PC-9 (cell line): ENCODE results near the gene RUNDC3A. TPM values are rescaled to one million over a fixed set of nuclear protein-coding genes. Genes with fewer than 3 reads are reported as not detected.

ENCODE experiments used
- BruUV-seq: library from RNA; stranded (reverse); fragments of 400-500 nt; replicated peaks from 2 replicates; lab custom pipeline; 2021; lab: Mats Ljungman, UMichigan
- CTCF ChIA-PET: fragments of 300-600 bp; sonication (Branson Sonifier 250); formaldehyde crosslinking; loops from one replicate; lab custom pipeline; 2022; ENCODE audit warnings: antibody characterized with exemption; lab: Charles Lee
- POLR2A ChIA-PET: fragments of 300-600 bp; sonication (Branson Sonifier 250); formaldehyde crosslinking; loops from one replicate; lab custom pipeline; 2022; ENCODE audit warnings: antibody characterized with exemption; ENCODE audit not compliant: unreplicated experiment; lab: Charles Lee
- DNase-seq, 2 experiments: peaks; one replicate each; pipeline versions ENCODE4 v3.0.0 to v3.0.0-alpha.2; 2015 to 2022; ENCODE audit warnings: mixed read lengths in 1 of 2
- H2AFZ ChIP-seq: fragments of 200-600 bp; sonication (generic); 2 replicates; pipeline ENCODE4 v1.8.1; 2017; ENCODE audit warnings: antibody characterized with exemption
- H3F3A ChIP-seq: fragments of 200-600 bp; sonication (generic); 2 replicates; pipeline ENCODE4 v1.8.1; 2017; ENCODE audit warnings: antibody characterized with exemption, mild to moderate bottlenecking, low read depth; ENCODE audit not compliant: insufficient read depth
- H3K27ac ChIP-seq: fragments of 200-600 bp; sonication (generic); 2 replicates; pipeline ENCODE4 v1.6.1; 2016; ENCODE audit warnings: mixed run types
- H3K27me3 ChIP-seq: fragments of 200-600 bp; sonication (generic); 2 replicates; pipeline ENCODE4 v1.6.1; 2016; ENCODE audit warnings: low read depth, mixed run types; ENCODE audit not compliant: insufficient read depth
- H3K36me3 ChIP-seq: fragments of 200-600 bp; sonication (generic); 2 replicates; pipeline ENCODE4 v1.6.1; 2016; ENCODE audit warnings: low read depth, mixed run types
- H3K4me1 ChIP-seq: fragments of 200-600 bp; sonication (generic); replicated peaks from 2 replicates; pipeline ENCODE4 v1.6.1; 2016; ENCODE audit warnings: mixed run types; ENCODE audit not compliant: insufficient read depth
- H3K4me2 ChIP-seq: fragments of 200-600 bp; sonication (generic); 2 replicates; pipeline ENCODE4 v1.6.1; 2017; ENCODE audit warnings: mixed run types
- H3K4me3 ChIP-seq: fragments of 200-600 bp; sonication (generic); 2 replicates; pipeline ENCODE4 v1.6.1; 2016; ENCODE audit warnings: mixed run types
- H3K79me2 ChIP-seq: fragments of 200-600 bp; sonication (generic); 2 replicates; pipeline ENCODE4 v1.6.1; 2017; ENCODE audit warnings: low read depth, mixed run types
- H3K9me2 ChIP-seq: fragments of 200-600 bp; sonication (generic); 2 replicates; pipeline ENCODE4 v1.8.1; 2017; ENCODE audit warnings: mild to moderate bottlenecking; ENCODE audit not compliant: insufficient read depth
- H3K9me3 ChIP-seq: fragments of 200-600 bp; sonication (generic); 2 replicates; pipeline ENCODE4 v1.8.1; 2016; ENCODE audit warnings: low read depth; ENCODE audit not compliant: insufficient read depth
- H4K20me1 ChIP-seq: fragments of 200-600 bp; sonication (generic); 2 replicates; pipeline ENCODE4 v1.8.1; 2017; ENCODE audit not compliant: insufficient read depth
- CTCF ChIP-seq: fragments of 200-600 bp; sonication (generic); conservative IDR thresholded peaks from 2 replicates; pipeline ENCODE4 v1.6.1; 2017; ENCODE audit warnings: mixed run types, antibody characterized with exemption, mild to moderate bottlenecking, moderate library complexity
- EZH2 ChIP-seq: fragments of 200-600 bp; sonication (generic); IDR thresholded peaks from 2 replicates; pipeline ENCODE4 v1.8.0; 2017; ENCODE audit warnings: antibody characterized with exemption, low read depth
- intact Hi-C: fragments of 100-400 bp; cut with micrococcal nuclease; formaldehyde crosslinking; loops from one replicate; pipeline ENCODE4 v1.10.0; 2022; ENCODE audit not compliant: unreplicated experiment
- total RNA-seq: library from RNA; stranded (reverse); gene quantifications from 2 replicates; pipeline ENCODE4 v1.2.3, GENCODE V29; 2021

RUNDC3A gene
- total RNA-seq, 1 experiment from 2014 or later = not detected

- H2AFZ ChIP-seq = no peak overlapping the region
- BruUV-seq = no TSS peak
- no peaks in the 10 kb centered on the region for H3K9me3 ChIP-seq
- ChIA-PET POLR2A (no interaction called here), CTCF (no interaction called here)
- intact Hi-C loops = loop anchor here (5.0 kb wide), 1 partner anchor 87 kb away; no protein-coding TSS in a partner anchor
- H3F3A ChIP-seq = peaks cover 18% of the 10 kb centered on the region; the same call in 1 of the 2 replicates
- H3K9me2 ChIP-seq = no peaks in the 10 kb centered on the region
- peak; percentile 39; the same call in 1 of the 2 replicates for TF ChIP-seq CTCF
- no peak for TF ChIP-seq EZH2
- no peak overlapping the region for H3K27ac ChIP-seq
- DNase-seq = no peak
- no peaks in the 10 kb centered on the region for H3K36me3 ChIP-seq
- H4K20me1 ChIP-seq = peaks cover 4% of the 10 kb centered on the region; the same call in 1 of the 2 replicates
- peaks cover 7% of the 10 kb centered on the region for H3K4me1 ChIP-seq
- H3K4me2 ChIP-seq = peak overlapping the region; percentile 75; the same call in 1 of the 2 replicates
- H3K27me3 ChIP-seq = peaks cover 28% of the 10 kb centered on the region
- no peak overlapping the region for H3K4me3 ChIP-seq
- no peaks in the 10 kb centered on the region for H3K79me2 ChIP-seq
These were observed 1.1 kb downstream of the RUNDC3A start for GRCh38 chr17:44309472-44309871.

- no TSS peak for BruUV-seq
- Histone ChIP-seq H3K4me2 (no peak overlapping the region), H3K4me1 (peaks cover 7% of the 10 kb centered on the region), H4K20me1 (peaks cover 4% of the 10 kb centered on the region; the same call in 1 of the 2 replicates), H3K4me3 (no peak overlapping the region), H3K9me2 (no peaks in the 10 kb centered on the region), H3K27me3 (peaks cover 25% of the 10 kb centered on the region), H3K9me3 (no peaks in the 10 kb centered on the region), H3K36me3 (no peaks in the 10 kb centered on the region), H3F3A (peaks cover 18% of the 10 kb centered on the region; the same call in 1 of the 2 replicates), H3K27ac (no peak overlapping the region), H3K79me2 (no peaks in the 10 kb centered on the region), H2AFZ (no peak overlapping the region)
- ChIA-PET POLR2A (no interaction called here), CTCF (interaction anchor here (0.6 kb wide), 1 partner anchor 8 kb away, joined by 3 read pairs; no protein-coding TSS in a partner anchor)
- TF ChIP-seq CTCF = no peak
- TF ChIP-seq EZH2 = no peak
- intact Hi-C loops = no loop called here
- no peak for DNase-seq
These were observed 1.8 kb downstream of the RUNDC3A start for GRCh38 chr17:44310188-44310587.

- Histone ChIP-seq H4K20me1 (peaks cover 4% of the 10 kb centered on the region; the same call in 1 of the 2 replicates), H3K9me2 (no peaks in the 10 kb centered on the region), H3K4me3 (no peak overlapping the region), H3K4me2 (no peak overlapping the region), H2AFZ (no peak overlapping the region), H3K79me2 (no peaks in the 10 kb centered on the region), H3K27ac (no peak overlapping the region), H3F3A (peaks cover 18% of the 10 kb centered on the region; the same call in 1 of the 2 replicates), H3K27me3 (peaks cover 20% of the 10 kb centered on the region), H3K4me1 (peaks cover 7% of the 10 kb centered on the region), H3K36me3 (no peaks in the 10 kb centered on the region), H3K9me3 (no peaks in the 10 kb centered on the region)
- POLR2A ChIA-PET = no interaction called here
- no peak for DNase-seq
- no peak for TF ChIP-seq CTCF
- no peak for TF ChIP-seq EZH2
- intact Hi-C loops = no loop called here
- no TSS peak for BruUV-seq
- CTCF ChIA-PET = interaction anchor here (0.6 kb wide), 1 partner anchor 7 kb away, joined by 3 read pairs; no protein-coding TSS in a partner anchor
These were observed 2.4 kb downstream of the RUNDC3A start for GRCh38 chr17:44310609-44311376.
